Neuronal stem cell (in vitro differentiated cells): Measurements from ENCODE around the gene CTNND2.

Experiments
- DNase-seq: peaks from one replicate; pipeline ENCODE4 v3.0.0-alpha.2; 2013; ENCODE audit warnings: low spot score
- H2AFZ ChIP-seq: one replicate; pipeline ENCODE4 v1.6.1; 2013; ENCODE audit warnings: mild to moderate bottlenecking, low read length, inconsistent platforms
- H2AK5ac ChIP-seq: 2 replicates; pipeline ENCODE4 v1.6.1; 2013; ENCODE audit warnings: low read depth, mild to moderate bottlenecking, inconsistent platforms, low read length, moderate library complexity, mixed read lengths
- H2BK120ac ChIP-seq: 2 replicates; pipeline ENCODE4 v1.6.1; 2013; ENCODE audit warnings: low read depth, mild to moderate bottlenecking, inconsistent platforms, low read length, moderate library complexity, mixed read lengths
- H2BK12ac ChIP-seq: one replicate; pipeline ENCODE4 v1.6.1; 2013; ENCODE audit warnings: low read length, inconsistent platforms
- H2BK15ac ChIP-seq: 2 replicates; pipeline ENCODE4 v1.6.1; 2013; ENCODE audit warnings: mild to moderate bottlenecking, low read length, inconsistent platforms, mixed read lengths
- H2BK5ac ChIP-seq: one replicate; pipeline ENCODE4 v1.6.1; 2013; ENCODE audit warnings: inconsistent platforms, mild to moderate bottlenecking, low read length, moderate library complexity
- H3K14ac ChIP-seq: one replicate; pipeline ENCODE4 v1.6.1; 2013; ENCODE audit warnings: low read length, inconsistent platforms
- H3K18ac ChIP-seq: 2 replicates; pipeline ENCODE4 v1.6.1; 2013; ENCODE audit warnings: low read length, inconsistent platforms
- H3K23ac ChIP-seq: 2 replicates; pipeline ENCODE4 v1.6.1; 2013; ENCODE audit warnings: low read depth, mild to moderate bottlenecking, mixed read lengths, low read length, inconsistent platforms; ENCODE audit not compliant: poor library complexity
- H3K27ac ChIP-seq: replicated peaks from 3 replicates; pipeline ENCODE4 v1.5.1; 2013; ENCODE audit warnings: low read length, inconsistent platforms
- H3K27me3 ChIP-seq, 3 experiments: 2 replicates each; pipeline ENCODE4 v1.6.1; 2013; ENCODE audit warnings: low read length in 3 of 3, mild to moderate bottlenecking in 2 of 3, inconsistent platforms in 1 of 3, low read depth in 1 of 3, mixed read lengths in 1 of 3, moderate library complexity in 1 of 3; ENCODE audit not compliant: control insufficient read depth in 3 of 3, insufficient read depth in 3 of 3
- H3K36me3 ChIP-seq, 2 donors: replicated peaks in 1 of 2; 2 replicates each; pipeline ENCODE4 v1.6.1; 2013; ENCODE audit warnings: low read length in 2 of 2; ENCODE audit not compliant: control insufficient read depth in 2 of 2, insufficient read depth in 2 of 2
- H3K4ac ChIP-seq: 2 replicates; pipeline ENCODE4 v1.6.1; 2013; ENCODE audit warnings: inconsistent platforms, mild to moderate bottlenecking, low read length, moderate library complexity
- H3K4me1 ChIP-seq, 2 donors: 1 replicate in 1 of 2; 2 replicates in 1 of 2; pipeline ENCODE4 v1.6.1; 2013; ENCODE audit warnings: low read length in 2 of 2, low read depth in 1 of 2; ENCODE audit not compliant: control insufficient read depth in 2 of 2, insufficient read depth in 1 of 2
- H3K4me2 ChIP-seq: one replicate; pipeline ENCODE4 v1.6.1; 2013; ENCODE audit warnings: mild to moderate bottlenecking, low read length, inconsistent platforms; ENCODE audit not compliant: insufficient read depth, poor library complexity, severe bottlenecking
- H3K4me3 ChIP-seq, 2 donors: 2 replicates each; pipeline ENCODE4 v1.5.1; 2013; ENCODE audit warnings: low read length in 2 of 2, mild to moderate bottlenecking in 2 of 2, inconsistent platforms in 1 of 2, moderate library complexity in 1 of 2
- H3K79me1 ChIP-seq: one replicate; pipeline ENCODE4 v1.6.1; 2013; ENCODE audit warnings: low read depth, mild to moderate bottlenecking, inconsistent platforms, low read length, moderate library complexity
- H3K9ac ChIP-seq: one replicate; pipeline ENCODE4 v1.6.1; 2013; ENCODE audit warnings: mild to moderate bottlenecking, low read depth, low read length, inconsistent platforms; ENCODE audit not compliant: poor library complexity
- H3K9me3 ChIP-seq, 2 donors: replicated peaks in 1 of 2; 2 replicates each; pipeline versions ENCODE3 to v1.6.1; 2013; ENCODE audit warnings: low read length in 2 of 2, mild to moderate bottlenecking in 2 of 2, inconsistent platforms in 1 of 2, low read depth in 1 of 2, mixed read lengths in 1 of 2, moderate library complexity in 1 of 2; ENCODE audit not compliant: control insufficient read depth in 2 of 2, insufficient read depth in 1 of 2
- H4K8ac ChIP-seq: one replicate; pipeline ENCODE4 v1.6.1; 2013; ENCODE audit warnings: low read depth, mild to moderate bottlenecking, inconsistent platforms, low read length, moderate library complexity
- H4K91ac ChIP-seq: one replicate; pipeline ENCODE4 v1.6.1; 2013; ENCODE audit warnings: low read length, low read depth, mild to moderate bottlenecking, inconsistent platforms; ENCODE audit not compliant: poor library complexity
- WGBS, 2 donors: extraction: QIAGEN DNeasy Blood & Tissue Kit; methylation state at CpG; one replicate each; pipeline ENCODE4 v1.1.7; 2013; ENCODE audit warnings: missing lambda C conversion rate in 2 of 2, mixed read lengths in 1 of 2; ENCODE audit not compliant: insufficient read length in 2 of 2, insufficient replicate concordance in 1 of 2; ENCODE audit errors: extremely low coverage in 2 of 2; 5-methylcytosine and 5-hydroxymethylcytosine counted together

Gene CTNND2

GRCh38 chr5:11027660-11028059 lies 876.6 kb downstream of the CTNND2 start:
- no peak overlapping the region for H3K4ac ChIP-seq
- H3K14ac ChIP-seq, result no peak overlapping the region
- H3K18ac ChIP-seq, result no peak overlapping the region
- no peaks in the 10 kb centered on the region for H3K4me1 ChIP-seq
- no peak overlapping the region for H4K8ac ChIP-seq
- WGBS, 2 donors, result no CpG with 5 or more reads among the region's 5 CpGs
- no peak overlapping the region for H2AK5ac ChIP-seq
- no peaks in the 10 kb centered on the region for H3K79me1 ChIP-seq
- no peak overlapping the region for H2AFZ ChIP-seq
- DNase-seq, result no peak
- H3K4me3 ChIP-seq, result no peak overlapping the region
- no peak overlapping the region for H3K23ac ChIP-seq
- H2BK15ac ChIP-seq, result no peak overlapping the region
- H3K27me3 ChIP-seq, result no peaks in the 10 kb centered on the region
- no peak overlapping the region for H4K91ac ChIP-seq
- H3K36me3 ChIP-seq, result peaks cover 0 to 1% of the 10 kb centered on the region in 2 donors
- no peak overlapping the region for H2BK120ac ChIP-seq
- no peak overlapping the region for H3K4me2 ChIP-seq
- no peak overlapping the region for H3K27ac ChIP-seq
- no peak overlapping the region for H3K9ac ChIP-seq
- no peak overlapping the region for H2BK12ac ChIP-seq
- peaks cover 6 to 10% of the 10 kb centered on the region in 2 donors for H3K9me3 ChIP-seq
- no peak overlapping the region for H2BK5ac ChIP-seq

DNA sequence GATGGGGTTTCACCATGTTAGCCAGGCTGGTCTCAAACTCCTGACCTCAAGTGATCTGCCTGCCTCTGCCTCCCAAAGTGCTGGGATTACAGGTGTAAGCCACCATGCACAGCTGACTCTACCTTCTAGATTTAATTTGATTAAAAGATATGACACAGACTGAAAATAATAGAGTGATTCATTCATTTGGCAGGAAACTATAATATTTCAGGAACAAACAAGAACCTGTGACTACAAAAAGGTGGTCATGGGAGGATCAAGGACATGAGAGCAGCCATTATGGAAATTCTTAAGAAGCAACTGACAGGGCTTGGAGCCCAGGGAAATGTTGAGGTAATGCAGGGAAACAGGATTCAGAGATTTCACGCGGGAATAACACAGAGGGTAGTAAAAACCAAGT lies 877.7 kb downstream of the CTNND2 start:
- H2BK5ac ChIP-seq, result no peak overlapping the region
- no peak overlapping the region for H2BK12ac ChIP-seq
- no peak overlapping the region for H3K14ac ChIP-seq
- H3K27me3 ChIP-seq, result no peaks in the 10 kb centered on the region
- no peak overlapping the region for H3K4me2 ChIP-seq
- no peaks in the 10 kb centered on the region for H3K79me1 ChIP-seq
- H2BK15ac ChIP-seq, result no peak overlapping the region
- no peak for DNase-seq
- no peak overlapping the region for H3K23ac ChIP-seq
- H3K27ac ChIP-seq, result no peak overlapping the region
- H4K8ac ChIP-seq, result no peak overlapping the region
- H3K4ac ChIP-seq, result no peak overlapping the region
- no peak overlapping the region for H2AFZ ChIP-seq
- no peak overlapping the region for H3K4me3 ChIP-seq
- H2BK120ac ChIP-seq, result no peak overlapping the region
- H3K4me1 ChIP-seq, result no peaks in the 10 kb centered on the region
- H2AK5ac ChIP-seq, result no peak overlapping the region
- no CpG with 5 or more reads among the region's 2 CpGs for whole genome bisulfite sequencing, 2 donors
- no peak overlapping the region for H3K9ac ChIP-seq
- H4K91ac ChIP-seq, result no peak overlapping the region
- peaks cover 6 to 10% of the 10 kb centered on the region in 2 donors for H3K9me3 ChIP-seq
- H3K36me3 ChIP-seq, result peaks cover 0 to 12% of the 10 kb centered on the region in 2 donors
- H3K18ac ChIP-seq, result no peak overlapping the region

GRCh38 chr5:11023945-11024344 lies 880.3 kb downstream of the CTNND2 start:
- H2BK120ac ChIP-seq, result no peak overlapping the region
- H3K4me3 ChIP-seq, result no peak overlapping the region
- no peak overlapping the region for H3K4ac ChIP-seq
- no peak overlapping the region for H4K91ac ChIP-seq
- H2BK15ac ChIP-seq, result no peak overlapping the region
- no peak overlapping the region for H4K8ac ChIP-seq
- DNase-seq, result no peak
- no peak overlapping the region for H3K27ac ChIP-seq
- H3K14ac ChIP-seq, result no peak overlapping the region
- WGBS, 2 donors, result no CpG with 5 or more reads among the region's 1 CpG
- no peak overlapping the region for H2AFZ ChIP-seq
- H3K9ac ChIP-seq, result no peak overlapping the region
- no peak overlapping the region for H2BK12ac ChIP-seq
- H3K36me3 ChIP-seq, result peaks cover 0 to 32% of the 10 kb centered on the region in 2 donors
- H3K9me3 ChIP-seq, result peaks cover 4 to 5% of the 10 kb centered on the region in 2 donors
- no peak overlapping the region for H2BK5ac ChIP-seq
- H3K79me1 ChIP-seq, result no peaks in the 10 kb centered on the region
- no peak overlapping the region for H3K23ac ChIP-seq
- H2AK5ac ChIP-seq, result no peak overlapping the region
- no peak overlapping the region for H3K18ac ChIP-seq
- no peak overlapping the region for H3K4me2 ChIP-seq
- no peaks in the 10 kb centered on the region for H3K4me1 ChIP-seq
- H3K27me3 ChIP-seq, result no peaks in the 10 kb centered on the region

GRCh38 chr5:11013793-11014192 lies 890.5 kb downstream of the CTNND2 start:
- Histone ChIP-seq H3K18ac (no peak overlapping the region), H3K4me1 (no peaks in the 10 kb centered on the region), H3K27ac (no peak overlapping the region), H2AK5ac (no peak overlapping the region), H3K27me3 (no peaks in the 10 kb centered on the region), H4K91ac (no peak overlapping the region), H2BK5ac (no peak overlapping the region), H3K9ac (no peak overlapping the region), H2BK15ac (no peak overlapping the region), H3K14ac (peak overlapping the region; percentile 91), H2BK12ac (no peak overlapping the region), H3K36me3 (peaks cover 0 to 27% of the 10 kb centered on the region in 2 donors), H4K8ac (no peak overlapping the region), H3K9me3 (no peaks in the 10 kb centered on the region), H3K4me3 (no peak overlapping the region), H3K4me2 (no peak overlapping the region), H3K23ac (no peak overlapping the region), H2BK120ac (no peak overlapping the region), H2AFZ (no peak overlapping the region), H3K4ac (no peak overlapping the region), H3K79me1 (no peaks in the 10 kb centered on the region)
- WGBS, 2 donors, result no CpG with 5 or more reads among the region's 4 CpGs
- no peak for DNase-seq
